IMR-90 (cell line): ENCODE data around the gene VPS37C. TPM values are rescaled to one million over a fixed set of nuclear protein-coding genes. Genes with fewer than 3 reads are reported as not detected.

ENCODE experiments used
- ATAC-seq: fragments of 200-7000 bp; cut with Tn5 transposase; 2 replicates; pipeline ENCODE4 v1.9.1; 2020; ENCODE audit warnings: low read depth, mild to moderate bottlenecking, moderate library complexity
- BruUV-seq: library from RNA; stranded (reverse); fragments of 400-500 nt; replicated peaks from 2 replicates; lab custom pipeline; 2021; lab: Mats Ljungman, UMichigan
- CTCF ChIA-PET: fragments of 300-600 bp; formaldehyde crosslinking; extraction: SDS; loops from one replicate; lab custom pipeline; 2021; ENCODE audit warnings: antibody characterized with exemption; lab: Yijun Ruan, JAX
- POLR2A ChIA-PET: fragments of 300-600 bp; sonication (Branson Sonifier 250); formaldehyde crosslinking; loops from one replicate; lab custom pipeline; 2022; ENCODE audit warnings: antibody characterized with exemption; ENCODE audit not compliant: unreplicated experiment; lab: Charles Lee
- DNase-seq: peaks from one replicate; pipeline ENCODE4 v3.0.0; 2013
- H2AFZ ChIP-seq: replicated peaks from 2 replicates; pipeline ENCODE3; 2013; ENCODE audit warnings: low read length, mild to moderate bottlenecking; ENCODE audit not compliant: poor library complexity
- H2AK5ac ChIP-seq: 2 replicates; pipeline ENCODE4 v1.6.1; 2013; ENCODE audit warnings: low read depth, low read length, inconsistent platforms
- H2AK9ac ChIP-seq: replicated peaks from 2 replicates; pipeline ENCODE3; 2013; ENCODE audit warnings: mild to moderate bottlenecking, low read depth, low read length, moderate library complexity; ENCODE audit not compliant: poor library complexity
- H2BK120ac ChIP-seq: 2 replicates; pipeline ENCODE4 v1.6.1; 2013; ENCODE audit warnings: low read depth, low read length, inconsistent platforms
- H2BK15ac ChIP-seq: 3 replicates; pipeline ENCODE4 v1.6.1; 2013; ENCODE audit warnings: low read depth, low read length, inconsistent platforms
- H2BK20ac ChIP-seq: 2 replicates; pipeline ENCODE4 v1.6.1; 2013; ENCODE audit warnings: low read depth, mild to moderate bottlenecking, inconsistent platforms, low read length, moderate library complexity
- H2BK5ac ChIP-seq: 2 replicates; pipeline ENCODE4 v1.6.1; 2013; ENCODE audit warnings: mild to moderate bottlenecking, low read depth, low read length, inconsistent platforms; ENCODE audit not compliant: poor library complexity, severe bottlenecking
- H3K14ac ChIP-seq: replicated peaks from 2 replicates; pipeline ENCODE4 v1.6.1; 2013; ENCODE audit warnings: low read depth, low read length, inconsistent platforms
- H3K18ac ChIP-seq: 2 replicates; pipeline ENCODE4 v1.6.1; 2013; ENCODE audit warnings: low read depth, low read length, control low read depth
- H3K23ac ChIP-seq: 2 replicates; pipeline ENCODE4 v1.6.1; 2013; ENCODE audit warnings: low read depth, low read length, inconsistent platforms
- H3K27ac ChIP-seq: 2 replicates; pipeline ENCODE4 v1.5.1; 2013; ENCODE audit warnings: mild to moderate bottlenecking, control low read depth, low read length; ENCODE audit not compliant: insufficient read depth
- H3K27me3 ChIP-seq: 2 replicates; pipeline ENCODE4 v1.6.1; 2013; ENCODE audit warnings: low read length; ENCODE audit not compliant: control insufficient read depth, insufficient read depth
- H3K36me3 ChIP-seq: 2 replicates; pipeline ENCODE4 v1.6.1; 2013; ENCODE audit warnings: low read length, mixed read lengths; ENCODE audit not compliant: control insufficient read depth, insufficient read depth
- H3K4ac ChIP-seq: 2 replicates; pipeline ENCODE4 v1.6.1; 2013; ENCODE audit warnings: low read depth, low read length, inconsistent platforms
- H3K4me1 ChIP-seq: 2 replicates; pipeline ENCODE4 v1.6.1; 2013; ENCODE audit warnings: low read length, mixed read lengths; ENCODE audit not compliant: control insufficient read depth, insufficient read depth
- H3K4me2 ChIP-seq: 2 replicates; pipeline ENCODE4 v1.6.1; 2013; ENCODE audit warnings: low read depth, mild to moderate bottlenecking, control low read depth, low read length, moderate library complexity
- H3K4me3 ChIP-seq: 2 replicates; pipeline ENCODE4 v1.5.1; 2013; ENCODE audit warnings: low read depth, mild to moderate bottlenecking, control low read depth, low read length, moderate library complexity; ENCODE audit not compliant: insufficient read depth
- H3K56ac ChIP-seq: 2 replicates; pipeline ENCODE4 v1.6.1; 2013; ENCODE audit warnings: low read length, inconsistent platforms; ENCODE audit not compliant: insufficient read depth; ENCODE audit errors: extremely low read depth
- H3K79me1 ChIP-seq, 2 experiments: 2 replicates each; pipeline ENCODE4 v1.6.1; 2013; ENCODE audit warnings: low read length in 2 of 2, inconsistent platforms in 1 of 2, low read depth in 1 of 2
- H3K9ac ChIP-seq: 2 replicates; pipeline ENCODE4 v1.6.1; 2013; ENCODE audit warnings: low read depth, low read length, control low read depth
- H3K9me1 ChIP-seq: 2 replicates; pipeline ENCODE4 v1.6.1; 2013; ENCODE audit warnings: low read length, inconsistent platforms; ENCODE audit not compliant: insufficient read depth
- H3K9me3 ChIP-seq: 2 replicates; pipeline ENCODE4 v1.6.1; 2013; ENCODE audit warnings: low read length; ENCODE audit not compliant: control insufficient read depth, insufficient read depth
- H4K20me1 ChIP-seq: 2 replicates; pipeline ENCODE4 v1.6.1; 2013; ENCODE audit warnings: low read length, inconsistent platforms; ENCODE audit not compliant: insufficient read depth
- H4K5ac ChIP-seq: 2 replicates; pipeline ENCODE4 v1.6.1; 2013; ENCODE audit warnings: mild to moderate bottlenecking, low read depth, low read length, control low read depth
- H4K8ac ChIP-seq, 2 experiments: 2 replicates each; pipeline ENCODE4 v1.6.1; 2013; ENCODE audit warnings: low read depth in 2 of 2, low read length in 2 of 2, control low read depth in 1 of 2, inconsistent platforms in 1 of 2
- H4K91ac ChIP-seq: 2 replicates; pipeline ENCODE4 v1.6.1; 2013; ENCODE audit warnings: low read depth, low read length, inconsistent platforms; ENCODE audit not compliant: insufficient read depth
- BHLHE40 ChIP-seq: fragments of 150-350 bp; IDR thresholded peaks from 2 replicates; pipeline ENCODE4 v1.6.1; 2016; ENCODE audit warnings: mild to moderate bottlenecking, low read depth, low read length
- CHD1 ChIP-seq: IDR thresholded peaks from 2 replicates; pipeline ENCODE4 v1.6.1; 2012; ENCODE audit warnings: low read depth, low read length, improper control_type of control experiment
- MXI1 ChIP-seq: IDR thresholded peaks from 2 replicates; pipeline ENCODE4 v1.6.1; 2012; ENCODE audit warnings: low read depth, mild to moderate bottlenecking, low read length, moderate library complexity, borderline replicate concordance
- POLR2A ChIP-seq: IDR thresholded peaks from 2 replicates; pipeline ENCODE4 v1.6.1; 2012; ENCODE audit warnings: mild to moderate bottlenecking, low read depth, low read length
- RAD21 ChIP-seq: IDR thresholded peaks from 2 replicates; pipeline ENCODE4 v1.6.1; 2012; ENCODE audit warnings: low read length, improper control_type of control experiment
- RCOR1 ChIP-seq: IDR thresholded peaks from 2 replicates; pipeline ENCODE4 v1.6.1; 2012; ENCODE audit warnings: mild to moderate bottlenecking, low read length, improper control_type of control experiment; ENCODE audit not compliant: insufficient replicate concordance
- RFX5 ChIP-seq: IDR thresholded peaks from 2 replicates; pipeline ENCODE4 v1.8.0; 2012; ENCODE audit warnings: low read depth, mild to moderate bottlenecking, low read length, moderate library complexity
- WGBS, 2 experiments: methylation state at CpG; one replicate each; pipeline versions ENCODE4 v1.1.5 to v1.1.7; 2013; ENCODE audit warnings: missing lambda C conversion rate in 2 of 2; ENCODE audit not compliant: insufficient read length in 1 of 2; ENCODE audit errors: extremely low coverage in 2 of 2; 5-methylcytosine and 5-hydroxymethylcytosine counted together
- dilution Hi-C: fragments of 300-500 bp; cut with HindIII; formaldehyde crosslinking; loops from one replicate; pipeline ENCODE4 v1.14.3; 2018; ENCODE audit warnings: low sequenced_read_pairs; ENCODE audit not compliant: unreplicated experiment
- in situ Hi-C: fragments of 300-500 bp; cut with MboI; formaldehyde crosslinking; loops from 3 replicates; pipeline ENCODE4 v1.14.3; 2019; ENCODE audit warnings: low sequenced_read_pairs, inconsistent platforms, mixed read lengths
- intact Hi-C: fragments of 100-400 bp; cut with micrococcal nuclease; formaldehyde crosslinking; loops from 2 replicates; pipeline ENCODE4 v1.10.0; 2022
- polyA plus RNA-seq, 3 experiments: library from polyadenylated mRNA; depleted of rRNA; stranded (reverse); fragments of >200 nt; gene quantifications; 2 replicates each; pipeline ENCODE4 v1.2.3, GENCODE V29; 2012; ENCODE audit warnings: low replicate concordance in 1 of 3
- total RNA-seq: library from RNA; depleted of rRNA; stranded (reverse); fragments of >200 nt; gene quantifications from 2 replicates; pipeline ENCODE4 v1.2.3, GENCODE V29; 2012

Gene VPS37C
- total and polyA plus RNA-seq, 2 of the 4 experiments (the other 2 are of a cell fraction) = 3.2 to 13.2 TPM

DNA sequence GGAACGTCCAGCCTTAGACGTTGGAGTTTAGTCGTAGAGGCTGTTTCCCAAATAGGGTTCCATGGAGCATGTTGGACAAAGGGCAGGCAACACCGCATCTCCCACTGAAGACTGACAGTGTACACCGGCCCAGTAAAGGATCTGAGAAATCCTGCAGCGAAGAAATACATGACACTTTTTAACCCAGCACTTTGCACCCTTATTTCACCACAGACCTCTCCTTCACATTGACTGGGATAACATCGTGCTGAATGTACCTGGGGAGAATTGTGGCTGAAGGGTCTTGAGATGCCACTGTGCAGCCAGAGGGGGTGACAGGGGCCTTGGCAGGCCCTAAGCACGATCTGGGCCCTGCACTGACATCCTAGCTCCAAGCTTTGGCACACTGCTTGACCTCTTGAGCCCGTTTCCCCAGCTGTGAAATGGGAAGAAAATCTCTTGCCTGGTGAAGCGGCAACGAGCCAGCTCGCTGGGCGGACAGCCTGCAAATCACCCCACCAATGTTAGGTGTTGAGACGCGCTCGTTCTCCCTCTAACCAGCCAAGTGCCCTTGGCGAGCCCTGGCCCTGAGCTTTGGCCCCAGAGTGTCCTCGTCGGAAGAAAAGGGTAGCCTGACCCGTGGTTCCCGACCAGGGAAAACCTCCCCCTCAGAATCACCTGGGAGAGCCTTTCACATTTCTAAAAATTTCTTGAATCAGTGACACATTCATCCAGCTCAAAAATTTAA is 45.6 kb downstream of the VPS37C start:
- H4K20me1 ChIP-seq = no peaks in the 10 kb centered on the region
- H2BK120ac ChIP-seq = no peak overlapping the region
- WGBS, 2 experiments = 80% methylated on average over 2 of the region's 21 CpGs; no CpG with 5 or more reads in 1 of the 2 experiments
- no peak overlapping the region for H3K14ac ChIP-seq
- BruUV-seq = no TSS peak
- no peak overlapping the region for H2AK5ac ChIP-seq
- H3K27me3 ChIP-seq = peaks cover 42% of the 10 kb centered on the region
- H2AK9ac ChIP-seq = no peak overlapping the region
- no peaks in the 10 kb centered on the region for H3K9me1 ChIP-seq
- no peak overlapping the region for H3K9ac ChIP-seq
- H3K79me1 ChIP-seq = no peaks in the 10 kb centered on the region
- CTCF ChIA-PET = interaction anchor here (1.2 kb wide), 1 partner anchor 13 kb away, joined by 3 read pairs; no protein-coding TSS in a partner anchor
- no peak overlapping the region for H3K56ac ChIP-seq
- POLR2A ChIA-PET = no interaction called here
- in situ Hi-C loops (no loop called here), intact Hi-C loops (no loop called here), dilution Hi-C loops (no loop called here)
- TF ChIP-seq RCOR1 (no peak), BHLHE40 (no peak), RFX5 (no peak), CHD1 (no peak), MXI1 (no peak), POLR2A (no peak), RAD21 (no peak)
- no peak overlapping the region for H4K5ac ChIP-seq
- no peak overlapping the region for H2BK20ac ChIP-seq
- H3K4me3 ChIP-seq = no peak overlapping the region
- no peak overlapping the region for H4K8ac ChIP-seq
- ATAC-seq (no peak), DNase-seq (no peak)
- H2AFZ ChIP-seq = no peak overlapping the region
- H4K91ac ChIP-seq = no peak overlapping the region
- H3K36me3 ChIP-seq = no peaks in the 10 kb centered on the region
- no peak overlapping the region for H2BK15ac ChIP-seq
- no peak overlapping the region for H2BK5ac ChIP-seq
- H3K18ac ChIP-seq = no peak overlapping the region
- H3K4me1 ChIP-seq = no peaks in the 10 kb centered on the region
- H3K4me2 ChIP-seq = no peak overlapping the region
- no peak overlapping the region for H3K4ac ChIP-seq
- no peak overlapping the region for H3K27ac ChIP-seq
- no peak overlapping the region for H3K23ac ChIP-seq
- H3K9me3 ChIP-seq = no peaks in the 10 kb centered on the region
